GM19452 (cell line): ENCODE data around the gene BPIFB4.

Experiments used
- ATAC-seq: cut with Tn5 transposase; IDR thresholded peaks from one replicate; pipeline ENCODE4 v1.9.1; 2021; ENCODE audit not compliant: unreplicated experiment

BPIFB4 gene

GRCh38 chr20:33160681-33161080 is 81.2 kb downstream of the BPIFB4 start:
- ATAC-seq, result no peak
